Smooth muscle cell (in vitro differentiated cells): ENCODE data around the gene UBE2J1. TPM values are rescaled to one million over a fixed set of nuclear protein-coding genes. Genes with fewer than 3 reads are reported as not detected.
A peak's percentile ranks its signal among the peaks of the same experiment; 100 is the strongest.

Experiments
- DNase-seq: peaks from one replicate; lab custom pipeline; 2025; ENCODE audit not compliant: unreplicated experiment; lab: John Stamatoyannopoulos, UW
- H2AFZ ChIP-seq: fragments of 200-600 bp; sonication (generic); 2 replicates; pipeline ENCODE4 v1.6.0; 2016; ENCODE audit warnings: antibody characterized with exemption, low read depth, mild to moderate bottlenecking
- H3F3A ChIP-seq: fragments of 200-600 bp; sonication (generic); 2 replicates; pipeline ENCODE4 v1.6.0; 2017; ENCODE audit warnings: antibody characterized with exemption, low read depth
- H3K27ac ChIP-seq: fragments of 200-600 bp; sonication (generic); 2 replicates; pipeline ENCODE4 v1.5.1; 2016; ENCODE audit warnings: low read depth, mild to moderate bottlenecking
- H3K27me3 ChIP-seq: fragments of 200-600 bp; sonication (generic); 2 replicates; pipeline ENCODE4 v1.6.1; 2016; ENCODE audit warnings: low read depth, mild to moderate bottlenecking
- H3K36me3 ChIP-seq: fragments of 200-600 bp; sonication (generic); 2 replicates; pipeline ENCODE4 v1.5.1; 2016; ENCODE audit warnings: low read depth
- H3K4me1 ChIP-seq: fragments of 200-600 bp; sonication (generic); 2 replicates; pipeline ENCODE4 v1.5.1; 2016; ENCODE audit warnings: low read depth
- H3K4me2 ChIP-seq: fragments of 200-600 bp; sonication (generic); 2 replicates; pipeline ENCODE4 v1.6.0; 2016; ENCODE audit warnings: mild to moderate bottlenecking
- H3K4me3 ChIP-seq: fragments of 200-600 bp; sonication (generic); 2 replicates; pipeline ENCODE4 v1.5.1; 2016; ENCODE audit warnings: mild to moderate bottlenecking
- H3K79me2 ChIP-seq: fragments of 200-600 bp; sonication (generic); 2 replicates; pipeline ENCODE4 v1.6.0; 2016; ENCODE audit warnings: low read depth, mild to moderate bottlenecking
- H3K9ac ChIP-seq: fragments of 200-600 bp; sonication (generic); 2 replicates; pipeline ENCODE4 v1.6.0; 2016; ENCODE audit warnings: low read depth
- H3K9me3 ChIP-seq: fragments of 200-600 bp; sonication (generic); replicated peaks from 2 replicates; pipeline ENCODE4 v1.5.1; 2016; ENCODE audit warnings: low read depth
- H4K20me1 ChIP-seq: fragments of 200-600 bp; sonication (generic); 2 replicates; pipeline ENCODE4 v1.6.0; 2016; ENCODE audit warnings: low read depth
- CTCF ChIP-seq: fragments of 200-600 bp; sonication (generic); IDR thresholded peaks from 2 replicates; pipeline ENCODE4 v1.5.1; 2017; ENCODE audit warnings: borderline replicate concordance, mild to moderate bottlenecking, antibody characterized with exemption; ENCODE audit not compliant: insufficient read depth, poor library complexity, severe bottlenecking
- WGBS: methylation state at CpG from one replicate; pipeline ENCODE4 v1.1.7; 2016; ENCODE audit warnings: low lambda C conversion rate; 5-methylcytosine and 5-hydroxymethylcytosine counted together
- polyA plus RNA-seq: library from polyadenylated mRNA; unstranded; fragments of >200 nt; fragmentation: Nextera tagmentation; extraction: Ambion mirVana; gene quantifications from 2 replicates; pipeline ENCODE4 v1.2.1, GENCODE V29; 2016
- total RNA-seq: library from RNA; depleted of rRNA; stranded (reverse); fragments of >200 nt; gene quantifications from 2 replicates; pipeline ENCODE4 v1.2.3, GENCODE V29; 2014

Gene UBE2J1
- total and polyA plus RNA-seq, 2 experiments from 2014 or later, result 65.7 to 130 TPM

DNA sequence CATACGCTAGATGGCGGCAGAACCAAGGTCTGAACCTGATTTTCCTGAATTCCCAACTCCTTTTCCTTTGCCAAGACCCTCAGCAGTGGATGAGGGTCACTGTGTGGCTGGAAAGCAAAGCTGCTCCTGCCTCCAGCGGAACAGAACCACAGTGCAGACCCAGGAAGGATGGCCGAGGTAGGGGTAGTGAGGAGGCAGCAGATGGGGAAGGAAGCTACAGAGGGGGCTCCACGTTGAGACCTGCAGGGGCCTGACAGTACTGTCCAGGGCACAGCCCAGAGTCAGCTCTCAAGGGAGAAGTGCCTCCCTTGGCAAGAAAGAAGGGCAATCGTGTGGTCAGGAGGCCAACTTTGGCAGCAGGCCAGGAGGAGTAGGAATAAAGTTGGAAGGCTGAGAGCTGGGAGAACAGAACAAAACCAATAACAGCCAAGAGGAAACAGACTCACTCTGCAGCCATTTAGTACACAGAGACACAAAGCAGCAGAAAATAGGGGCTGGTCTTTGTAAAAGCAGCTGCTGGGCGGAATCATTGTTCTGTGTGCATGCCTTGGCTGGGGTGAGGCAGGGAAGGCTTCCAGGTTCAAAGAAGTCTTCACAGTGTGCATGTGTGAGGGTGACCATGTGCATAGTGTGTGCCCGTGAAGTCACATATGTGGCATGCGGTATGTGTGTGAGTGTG lies 40.5 kb downstream of the UBE2J1 start:
- Histone ChIP-seq H3K9me3 (no peaks in the 10 kb centered on the region), H3K79me2 (no peaks in the 10 kb centered on the region), H3K27ac (peak overlapping the region; percentile 58), H4K20me1 (peaks cover 9% of the 10 kb centered on the region), H3K36me3 (no peaks in the 10 kb centered on the region), H3K4me1 (peaks cover 24% of the 10 kb centered on the region), H3K9ac (no peak overlapping the region), H2AFZ (no peak overlapping the region), H3F3A (peaks cover 12% of the 10 kb centered on the region), H3K4me3 (no peak overlapping the region), H3K27me3 (peaks cover 29% of the 10 kb centered on the region), H3K4me2 (peak overlapping the region; percentile 74)
- WGBS, result 41% methylated on average over 9 of the region's 9 CpGs
- DNase-seq, result peak; percentile 42
- TF ChIP-seq CTCF, result peak; percentile 38

GRCh38 chr6:89311530-89311852 lies 41.0 kb downstream of the UBE2J1 start:
- no peak for DNase-seq

DNA sequence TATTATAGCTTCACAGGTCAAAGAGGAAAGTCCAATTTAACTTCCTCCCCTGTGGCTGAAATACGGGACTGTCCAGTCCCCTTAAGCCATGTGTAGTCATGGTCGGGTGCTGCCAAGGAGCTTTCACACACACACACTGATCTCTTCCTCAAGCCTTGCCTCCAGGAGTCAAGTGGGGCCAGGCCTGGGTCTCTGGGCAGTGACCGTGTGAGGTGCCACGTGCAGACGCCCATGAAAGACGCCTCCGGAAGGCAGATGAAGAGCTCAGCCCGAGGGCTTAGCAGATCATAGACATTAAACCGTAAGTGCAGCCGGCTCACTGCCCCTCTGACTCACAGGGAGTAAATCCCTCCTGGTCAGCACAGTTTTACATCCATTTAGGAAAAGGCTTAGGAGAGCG lies 41.6 kb downstream of the UBE2J1 start:
- H2AFZ ChIP-seq, result no peak overlapping the region
- peaks cover 39% of the 10 kb centered on the region for H3K27me3 ChIP-seq

More at GRCh38 chr6:89311530-89311852, 41.0 kb downstream of the UBE2J1 start:
- no peak overlapping the region for H3K9ac ChIP-seq
- no peak overlapping the region for H2AFZ ChIP-seq
- peaks cover 24% of the 10 kb centered on the region for H3K4me1 ChIP-seq
- peaks cover 34% of the 10 kb centered on the region for H3K27me3 ChIP-seq
- no peaks in the 10 kb centered on the region for H3K36me3 ChIP-seq
- no peaks in the 10 kb centered on the region for H3K79me2 ChIP-seq
- H3K9me3 ChIP-seq, result no peaks in the 10 kb centered on the region
- peaks cover 5% of the 10 kb centered on the region for H4K20me1 ChIP-seq
- WGBS, result 14% methylated on average over 5 of the region's 5 CpGs
- TF ChIP-seq CTCF, result no peak
- peaks cover 12% of the 10 kb centered on the region for H3F3A ChIP-seq
- H3K27ac ChIP-seq, result peak overlapping the region; percentile 58
- no peak overlapping the region for H3K4me3 ChIP-seq
- peak overlapping the region; percentile 74 for H3K4me2 ChIP-seq

More for the DNA sequence above, 41.6 kb downstream of the UBE2J1 start:
- H3F3A ChIP-seq, result peaks cover 12% of the 10 kb centered on the region
- no peak overlapping the region for H3K4me3 ChIP-seq
- WGBS, result 1% methylated on average over 11 of the region's 11 CpGs
- H3K36me3 ChIP-seq, result no peaks in the 10 kb centered on the region
- H3K4me1 ChIP-seq, result peaks cover 24% of the 10 kb centered on the region
- TF ChIP-seq CTCF, result no peak
- H3K9me3 ChIP-seq, result no peaks in the 10 kb centered on the region
- H4K20me1 ChIP-seq, result peaks cover 5% of the 10 kb centered on the region
- peak; percentile 39 for DNase-seq
- peak overlapping the region; percentile 61 for H3K27ac ChIP-seq
- peak overlapping the region; percentile 76 for H3K4me2 ChIP-seq
- no peaks in the 10 kb centered on the region for H3K79me2 ChIP-seq
- no peak overlapping the region for H3K9ac ChIP-seq
